ENCODE results near the gene PHF14.
A peak's percentile ranks its signal among the peaks of the same experiment; 100 is the strongest.
"Not testable (repeated sequence)": the region's sequence is repeated elsewhere in the genome, so short reads cannot be mapped to it uniquely, and the experiment has no call there.

PHF14 gene

DNA sequence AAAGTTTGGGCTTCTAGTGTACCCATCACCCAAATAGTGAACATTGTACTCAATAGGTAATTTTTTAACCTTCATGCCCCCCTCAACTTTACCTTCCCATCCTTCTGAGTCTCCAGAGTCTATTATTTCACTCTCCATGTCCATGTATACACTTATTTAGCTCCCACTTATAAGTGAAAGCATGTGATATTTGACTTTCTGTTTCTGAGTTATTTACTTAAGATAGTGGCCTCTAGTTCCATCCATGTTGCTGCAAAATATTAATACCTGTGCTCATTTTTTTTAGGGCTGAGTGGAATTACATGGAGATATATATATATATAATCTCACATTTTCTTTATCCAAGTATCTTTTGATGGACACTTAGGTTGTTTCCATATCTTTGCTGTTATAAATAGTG is 21.1 kb upstream of the PHF14 start:
- in situ Hi-C loops (cut with HindIII; ENCODE audit: low pct_ligation_motif_present, low sequenced_read_pairs): no loop called here
- H3K27ac ChIP-seq: no peak overlapping the region
- no peaks in the 10 kb centered on the region for H3K36me3 ChIP-seq (replicated peaks)
- no peak overlapping the region for H3K4me3 ChIP-seq (ENCODE audit: low read depth, low read length)
- H3K27me3 ChIP-seq (replicated peaks): no peaks in the 10 kb centered on the region
- no peak for DNase-seq
- TF ChIP-seq, protein P1, sequence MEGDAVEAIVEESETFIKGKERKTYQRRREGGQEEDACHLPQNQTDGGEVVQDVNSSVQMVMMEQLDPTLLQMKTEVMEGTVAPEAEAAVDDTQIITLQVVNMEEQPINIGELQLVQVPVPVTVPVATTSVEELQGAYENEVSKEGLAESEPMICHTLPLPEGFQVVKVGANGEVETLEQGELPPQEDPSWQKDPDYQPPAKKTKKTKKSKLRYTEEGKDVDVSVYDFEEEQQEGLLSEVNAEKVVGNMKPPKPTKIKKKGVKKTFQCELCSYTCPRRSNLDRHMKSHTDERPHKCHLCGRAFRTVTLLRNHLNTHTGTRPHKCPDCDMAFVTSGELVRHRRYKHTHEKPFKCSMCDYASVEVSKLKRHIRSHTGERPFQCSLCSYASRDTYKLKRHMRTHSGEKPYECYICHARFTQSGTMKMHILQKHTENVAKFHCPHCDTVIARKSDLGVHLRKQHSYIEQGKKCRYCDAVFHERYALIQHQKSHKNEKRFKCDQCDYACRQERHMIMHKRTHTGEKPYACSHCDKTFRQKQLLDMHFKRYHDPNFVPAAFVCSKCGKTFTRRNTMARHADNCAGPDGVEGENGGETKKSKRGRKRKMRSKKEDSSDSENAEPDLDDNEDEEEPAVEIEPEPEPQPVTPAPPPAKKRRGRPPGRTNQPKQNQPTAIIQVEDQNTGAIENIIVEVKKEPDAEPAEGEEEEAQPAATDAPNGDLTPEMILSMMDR (IDR thresholded peaks at IDR 0.05; ENCODE audit: low read depth, low read length, missing control alignments): no peak

GRCh38 chr7:10953078-10953750 is 20.5 kb upstream of the PHF14 start:
- H3K36me3 ChIP-seq (replicated peaks); H3K27ac ChIP-seq; H3K4me3 ChIP-seq (ENCODE audit: low read depth, low read length); in situ Hi-C loops (cut with HindIII; ENCODE audit: low pct_ligation_motif_present, low sequenced_read_pairs); H3K27me3 ChIP-seq (replicated peaks); DNase-seq: not testable (repeated sequence)

GRCh38 chr7:10956528-10956927 is 17.1 kb upstream of the PHF14 start:
- no peak overlapping the region for H3K27ac ChIP-seq
- no peak overlapping the region for H3K4me3 ChIP-seq (ENCODE audit: low read depth, low read length)
- TF ChIP-seq, protein P1 (IDR thresholded peaks at IDR 0.05; ENCODE audit: low read depth, low read length, missing control alignments): no peak
- no peak for DNase-seq
- H3K36me3 ChIP-seq (replicated peaks): no peaks in the 10 kb centered on the region
- H3K27me3 ChIP-seq (replicated peaks): no peaks in the 10 kb centered on the region
- in situ Hi-C loops (cut with HindIII; ENCODE audit: low pct_ligation_motif_present, low sequenced_read_pairs): no loop called here

GRCh38 chr7:10960242-10960641 is 13.4 kb upstream of the PHF14 start:
- H3K27ac ChIP-seq; H3K36me3 ChIP-seq (replicated peaks); in situ Hi-C loops (cut with HindIII; ENCODE audit: low pct_ligation_motif_present, low sequenced_read_pairs); H3K4me3 ChIP-seq (ENCODE audit: low read depth, low read length); DNase-seq; H3K27me3 ChIP-seq (replicated peaks): not testable (repeated sequence)

- H3K27ac ChIP-seq; DNase-seq; in situ Hi-C loops (cut with HindIII; ENCODE audit: low pct_ligation_motif_present, low sequenced_read_pairs); H3K36me3 ChIP-seq (replicated peaks); H3K4me3 ChIP-seq (ENCODE audit: low read depth, low read length); H3K27me3 ChIP-seq (replicated peaks): not testable (repeated sequence)
These were observed 8.7 kb upstream of the PHF14 start for GRCh38 chr7:10965016-10965415.

DNA sequence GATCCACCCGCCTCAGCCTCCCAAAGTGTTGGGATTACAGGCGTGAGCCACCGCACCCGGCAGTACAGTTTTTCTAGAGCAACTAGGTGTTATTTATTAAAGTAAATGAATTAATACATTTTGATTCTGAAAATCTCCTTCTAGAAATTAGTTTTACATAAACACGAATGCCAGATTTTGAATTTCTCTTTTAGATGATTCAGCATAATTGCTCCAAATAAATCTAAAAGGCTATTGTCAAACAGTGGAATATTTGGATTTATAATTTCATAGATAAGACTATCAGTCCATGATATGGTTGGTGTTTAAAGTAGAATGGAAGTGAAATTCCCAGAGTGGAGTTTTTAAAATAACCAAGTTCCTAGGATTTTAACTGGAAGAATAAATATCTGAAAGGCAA is 1.5 kb upstream of the PHF14 start:
- in situ Hi-C loops (cut with HindIII; ENCODE audit: low pct_ligation_motif_present, low sequenced_read_pairs): no loop called here
- TF ChIP-seq, protein P1 (IDR thresholded peaks at IDR 0.05; ENCODE audit: low read depth, low read length, missing control alignments): no peak
- no peak for DNase-seq
- no peak overlapping the region for H3K27ac ChIP-seq
- H3K36me3 ChIP-seq (replicated peaks): no peaks in the 10 kb centered on the region
- no peak overlapping the region for H3K4me3 ChIP-seq (ENCODE audit: low read depth, low read length)
- H3K27me3 ChIP-seq (replicated peaks): no peaks in the 10 kb centered on the region

GRCh38 chr7:10973942-10974911 is 555 bp downstream of the PHF14 start:
- Histone ChIP-seq H3K4me3 (ENCODE audit: low read depth, low read length) (peak overlapping the region; percentile 83), H3K27ac (peak overlapping the region; percentile 45), H3K27me3 (replicated peaks) (no peaks in the 10 kb centered on the region), H3K36me3 (replicated peaks) (no peaks in the 10 kb centered on the region)
- in situ Hi-C loops (cut with HindIII; ENCODE audit: low pct_ligation_motif_present, low sequenced_read_pairs): no loop called here
- peak; percentile 36 for DNase-seq
- TF ChIP-seq, protein P1 (IDR thresholded peaks at IDR 0.05; ENCODE audit: low read depth, low read length, missing control alignments): no peak

All from brain microvascular endothelial cell (primary cell).